Measurements from ENCODE around the gene WDR7. TPM values are rescaled to one million over a fixed set of nuclear protein-coding genes. Genes with fewer than 3 reads are reported as not detected.

WDR7 gene
- total and polyA plus RNA-seq, 9 of the 15 experiments (the other 6 are each of a cell fraction or from before 2014, with no cell fraction given) = 1.4 to 9.4 (median 5.3) TPM

GRCh38 chr18:56740645-56741044, 89.5 kb downstream of the WDR7 start:
- no peak for DNase-seq (ENCODE audit: extremely low read depth in 1 of 4, low spot score in 3 of 4)
- H3K4me3 ChIP-seq = no peak overlapping the region
- ChIA-PET POLR2A (no interaction called here), CTCF (ENCODE audit: low intra/inter-chr PET ratio) (no interaction called here)
- no peak overlapping the region for H3K27ac ChIP-seq (ENCODE audit: extremely low read depth, low read depth, low read length)
- H3K9ac ChIP-seq (ENCODE audit: insufficient read depth in 1 of 2, low read depth in 2 of 2, low read length in 2 of 2) = no peak overlapping the region
- BruUV-seq (replicated peaks) = no TSS peak
- H3K79me2 ChIP-seq (ENCODE audit: control insufficient read depth, insufficient read depth, low read length) = no peaks in the 10 kb centered on the region
- H3K27me3 ChIP-seq (ENCODE audit: control insufficient read depth in 2 of 2, insufficient read depth in 2 of 2, low read length in 2 of 2) = no peaks in the 10 kb centered on the region
- no peaks in the 10 kb centered on the region for H3K4me1 ChIP-seq (replicated peaks in 1 of 2; ENCODE audit: control insufficient read depth in 2 of 2, insufficient read depth in 2 of 2, low read length in 2 of 2)
- WGBS (ENCODE audit: insufficient coverage, low coverage, missing lambda C conversion rate) = 13% methylated on average over 1 of the region's 1 CpG
- intact Hi-C loops (cut with micrococcal nuclease) (no loop called here), in situ Hi-C loops (cut with MboI) (no loop called here)
- H4K20me1 ChIP-seq (replicated peaks; ENCODE audit: control insufficient read depth, insufficient read depth, low read length) = no peaks in the 10 kb centered on the region
- ATAC-seq = no peak
- H2AFZ ChIP-seq (ENCODE audit: low read depth, low read length) = no peak overlapping the region
- H3K9me1 ChIP-seq (ENCODE audit: control insufficient read depth, insufficient read depth, low read length) = no peaks in the 10 kb centered on the region
- no peaks in the 10 kb centered on the region for H3K36me3 ChIP-seq (ENCODE audit: control insufficient read depth, insufficient read depth, low read length)
- H3K4me2 ChIP-seq (ENCODE audit: insufficient read depth, low read length) = no peak overlapping the region
- H3K9me3 ChIP-seq (replicated peaks; ENCODE audit: control insufficient read depth, insufficient read depth, low read depth, low read length) = no peaks in the 10 kb centered on the region
- no peak for FAIRE-seq
- TF ChIP-seq GTF2F1 (IDR thresholded peaks at IDR 0.05; ENCODE audit: low read depth, low read length) (no peak), BRF2 (IDR thresholded peaks at IDR 0.05; ENCODE audit: borderline replicate concordance, insufficient read depth, insufficient read length) (no peak), MEF2A (IDR thresholded peaks at IDR 0.05; ENCODE audit: control insufficient read depth, low read depth, low read length) (no peak), MCM2 (IDR thresholded peaks at IDR 0.05; ENCODE audit: low read depth) (no peak), EGR1 (conservative IDR thresholded peaks at IDR 0.05) (no peak), LARP7 (IDR thresholded peaks at IDR 0.05) (no peak), ARID3B (CRISPR knock-in tag; IDR thresholded peaks at IDR 0.05; ENCODE audit: borderline replicate concordance) (no peak), ZNF655 (CRISPR knock-in tag; IDR thresholded peaks at IDR 0.05) (no peak), REST (IDR thresholded peaks at IDR 0.05; ENCODE audit: borderline replicate concordance) (no peak), REST (CRISPR knock-in tag; IDR thresholded peaks at IDR 0.05; ENCODE audit: low read depth) (no peak)

Data from K562 (cell line).